GM12878 (cell line): ENCODE measurements around the gene SPNS1. TPM values are rescaled to one million over a fixed set of nuclear protein-coding genes. Genes with fewer than 3 reads are reported as not detected.
A peak's percentile ranks its signal among the peaks of the same experiment; 100 is the strongest.

Source experiments
- ASH2L ChIP-seq: fragments of 300-600, 200-600 bp; sonication (generic); IDR thresholded peaks from 2 replicates; pipeline ENCODE4 v1.6.1; 2017; ENCODE audit warnings: low read depth, mild to moderate bottlenecking, borderline replicate concordance
- ATF7 ChIP-seq: fragments of 450-650 bp; IDR thresholded peaks from 2 replicates; pipeline ENCODE4 v1.6.1; 2016; ENCODE audit warnings: low read depth, mild to moderate bottlenecking
- EED ChIP-seq: sonication (generic); IDR thresholded peaks from 2 replicates; pipeline ENCODE4 v1.6.1; 2016; ENCODE audit warnings: antibody characterized with exemption, low read depth
- EP300 ChIP-seq, 2 experiments: fragments of 150-350 bp in 1 of 2; IDR thresholded peaks; 2 replicates each; pipeline ENCODE4 v1.6.1; 2011 to 2012; ENCODE audit warnings: low read depth in 2 of 2, low read length in 2 of 2, borderline replicate concordance in 1 of 2, improper control_type of control experiment in 1 of 2, inconsistent platforms in 1 of 2; ENCODE audit not compliant: control insufficient read depth in 1 of 2
- ESRRA ChIP-seq: IDR thresholded peaks from 2 replicates; pipeline ENCODE4 v1.6.1; 2012; ENCODE audit warnings: mild to moderate bottlenecking, low read length, improper control_type of control experiment
- IKZF1 ChIP-seq: fragments of 450-650 bp; conservative IDR thresholded peaks from 2 replicates; pipeline ENCODE4 v1.6.1; 2017; ENCODE audit warnings: antibody characterized with exemption, mild to moderate bottlenecking
- IKZF2 ChIP-seq, 2 experiments: fragments of 450-650 bp; IDR thresholded peaks; 2 replicates each; pipeline ENCODE4 v1.6.1; 2017; ENCODE audit warnings: mild to moderate bottlenecking in 2 of 2, moderate library complexity in 2 of 2
- JUNB ChIP-seq: IDR thresholded peaks from 2 replicates; pipeline ENCODE4 v1.6.1; 2016; ENCODE audit warnings: antibody characterized with exemption, mild to moderate bottlenecking
- KAT2A ChIP-seq: conservative IDR thresholded peaks from 2 replicates; pipeline ENCODE4 v1.6.1; 2011; ENCODE audit warnings: low read depth, low read length; ENCODE audit not compliant: control insufficient read depth
- MTA3 ChIP-seq: IDR thresholded peaks from 2 replicates; pipeline ENCODE4 v1.6.1; 2012; ENCODE audit warnings: low read length, inconsistent platforms, borderline replicate concordance
- MYB ChIP-seq: fragments of 150-350 bp; IDR thresholded peaks from 2 replicates; pipeline ENCODE4 v1.6.1; 2014; ENCODE audit warnings: mild to moderate bottlenecking, low read depth, low read length, borderline replicate concordance
- NFYB ChIP-seq: IDR thresholded peaks from 2 replicates; pipeline ENCODE4 v1.6.1; 2011; ENCODE audit warnings: low read depth, mild to moderate bottlenecking, low read length, improper control_type of control experiment, moderate library complexity; ENCODE audit not compliant: insufficient read depth
- NRF1 ChIP-seq: conservative IDR thresholded peaks from 2 replicates; pipeline ENCODE4 v1.6.1; 2011; ENCODE audit warnings: mild to moderate bottlenecking, low read depth, low read length, improper control_type of control experiment
- PML ChIP-seq: IDR thresholded peaks from 2 replicates; pipeline ENCODE4 v1.6.1; 2012; ENCODE audit warnings: low read length, inconsistent platforms
- POLR2AphosphoS5 ChIP-seq: IDR thresholded peaks from 2 replicates; pipeline ENCODE4 v1.6.1; 2011; ENCODE audit warnings: mild to moderate bottlenecking, low read length, inconsistent platforms
- RB1 ChIP-seq: fragments of 450-650 bp; formaldehyde crosslinking; IDR thresholded peaks from 2 replicates; pipeline ENCODE4 v1.6.1; 2017; ENCODE audit warnings: mild to moderate bottlenecking, borderline replicate concordance
- RELA ChIP-seq: fragments of 450-650 bp; IDR thresholded peaks from 2 replicates; pipeline ENCODE4 v1.8.0; 2014; ENCODE audit warnings: borderline replicate concordance; ENCODE audit not compliant: partially characterized antibody
- RELB ChIP-seq: fragments of 450-650 bp; IDR thresholded peaks from 2 replicates; pipeline ENCODE4 v1.6.1; 2017; ENCODE audit warnings: low read depth, mild to moderate bottlenecking, moderate library complexity
- TCF12 ChIP-seq: IDR thresholded peaks from 2 replicates; pipeline ENCODE4 v1.6.1; 2011; ENCODE audit warnings: low read depth, mild to moderate bottlenecking, low read length
- TCF3 ChIP-seq: IDR thresholded peaks from 2 replicates; pipeline ENCODE4 v1.6.1; 2012; ENCODE audit warnings: low read depth, mild to moderate bottlenecking, low read length, borderline replicate concordance; ENCODE audit not compliant: insufficient read depth
- ZNF217 ChIP-seq: fragments of 450-650 bp; IDR thresholded peaks from 2 replicates; pipeline ENCODE4 v1.6.1; 2017; ENCODE audit warnings: antibody characterized with exemption, mild to moderate bottlenecking
- ZNF622 ChIP-seq: fragments of 450-650 bp; IDR thresholded peaks from 2 replicates; pipeline ENCODE4 v1.6.1; 2017; ENCODE audit warnings: mild to moderate bottlenecking, inconsistent platforms
- ZZZ3 ChIP-seq: IDR thresholded peaks from 2 replicates; pipeline ENCODE4 v1.6.1; 2011; ENCODE audit warnings: low read depth; ENCODE audit not compliant: control insufficient read depth, insufficient read length
- polyA plus RNA-seq, 11 experiments: library from polyadenylated mRNA; depleted of rRNA in 4 of 11; unstranded in 6 of 11; stranded (reverse) in 5 of 11; fragments of >200 nt; fragmentation: Nextera tagmentation in 4 of 11; fragmentation: Illumina TruSeq in 1 of 11; extraction: Ambion mirVana in 4 of 11; extraction: Trizol in 1 of 11; gene quantifications; 1 replicate in 1 of 11; 2 replicates in 10 of 11; pipeline versions ENCODE4 v1.2.1 to v1.2.3, GENCODE V29; 2011 to 2016; ENCODE audit warnings: inconsistent platforms in 2 of 11, missing spikeins in 2 of 11, low read depth in 1 of 11
- total RNA-seq, 4 experiments: library from RNA; depleted of rRNA in 3 of 4; stranded (reverse); fragments of >200 nt in 3 of 4; fragmentation: Illumina TruSeq in 1 of 4; extraction: Trizol in 1 of 4; gene quantifications; 2 replicates each; pipeline versions ENCODE4 v1.2.1 to v1.2.3, GENCODE V29; 2013 to 2021
- TF ChIP-seq, protein P1 (sequence below): IDR thresholded peaks from 2 replicates; pipeline ENCODE4 v1.6.1; 2012; ENCODE audit warnings: low read length, inconsistent platforms
- TF ChIP-seq, protein P2 (sequence below): fragments of 450-650 bp; IDR thresholded peaks from 2 replicates; pipeline ENCODE4 v1.6.1; 2017; ENCODE audit warnings: borderline replicate concordance
- TF ChIP-seq, protein P3 (sequence below): IDR thresholded peaks from 2 replicates; pipeline ENCODE4 v1.6.1; 2012; ENCODE audit warnings: low read depth, low read length, improper control_type of control experiment
- TF ChIP-seq, protein P4 (sequence below): IDR thresholded peaks from 2 replicates; pipeline ENCODE4 v1.6.1; 2011; ENCODE audit warnings: low read depth, mild to moderate bottlenecking, low read length, moderate library complexity, borderline replicate concordance; ENCODE audit errors: extremely low read depth

SPNS1 gene
- total and polyA plus RNA-seq, 10 of the 15 experiments (the other 5 are each of a cell fraction or from before 2014, with no cell fraction given), result 0.16 to 37.6 (median 12.0) TPM

- TF ChIP-seq TCF3, result no peak
- TF ChIP-seq ZNF622, result no peak
- no peak for TF ChIP-seq ESRRA
- no peak for TF ChIP-seq IKZF2 (IDR thresholded peaks at IDR 0.05)
- TF ChIP-seq KAT2A, result no peak
- TF ChIP-seq IKZF1, result no peak; the same call in 1 of the 2 replicates
- TF ChIP-seq TCF12, result no peak
- TF ChIP-seq ATF7, result peak; percentile 64
- peak; percentile 68; the same call in 1 of the 2 replicates for TF ChIP-seq POLR2AphosphoS5
- TF ChIP-seq RELB, result no peak
- TF ChIP-seq, protein P1, sequence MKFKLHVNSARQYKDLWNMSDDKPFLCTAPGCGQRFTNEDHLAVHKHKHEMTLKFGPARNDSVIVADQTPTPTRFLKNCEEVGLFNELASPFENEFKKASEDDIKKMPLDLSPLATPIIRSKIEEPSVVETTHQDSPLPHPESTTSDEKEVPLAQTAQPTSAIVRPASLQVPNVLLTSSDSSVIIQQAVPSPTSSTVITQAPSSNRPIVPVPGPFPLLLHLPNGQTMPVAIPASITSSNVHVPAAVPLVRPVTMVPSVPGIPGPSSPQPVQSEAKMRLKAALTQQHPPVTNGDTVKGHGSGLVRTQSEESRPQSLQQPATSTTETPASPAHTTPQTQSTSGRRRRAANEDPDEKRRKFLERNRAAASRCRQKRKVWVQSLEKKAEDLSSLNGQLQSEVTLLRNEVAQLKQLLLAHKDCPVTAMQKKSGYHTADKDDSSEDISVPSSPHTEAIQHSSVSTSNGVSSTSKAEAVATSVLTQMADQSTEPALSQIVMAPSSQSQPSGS, result no peak
- no peak for TF ChIP-seq PML
- TF ChIP-seq, protein P2, sequence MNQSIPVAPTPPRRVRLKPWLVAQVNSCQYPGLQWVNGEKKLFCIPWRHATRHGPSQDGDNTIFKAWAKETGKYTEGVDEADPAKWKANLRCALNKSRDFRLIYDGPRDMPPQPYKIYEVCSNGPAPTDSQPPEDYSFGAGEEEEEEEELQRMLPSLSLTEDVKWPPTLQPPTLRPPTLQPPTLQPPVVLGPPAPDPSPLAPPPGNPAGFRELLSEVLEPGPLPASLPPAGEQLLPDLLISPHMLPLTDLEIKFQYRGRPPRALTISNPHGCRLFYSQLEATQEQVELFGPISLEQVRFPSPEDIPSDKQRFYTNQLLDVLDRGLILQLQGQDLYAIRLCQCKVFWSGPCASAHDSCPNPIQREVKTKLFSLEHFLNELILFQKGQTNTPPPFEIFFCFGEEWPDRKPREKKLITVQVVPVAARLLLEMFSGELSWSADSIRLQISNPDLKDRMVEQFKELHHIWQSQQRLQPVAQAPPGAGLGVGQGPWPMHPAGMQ, result no peak
- TF ChIP-seq, protein P3, sequence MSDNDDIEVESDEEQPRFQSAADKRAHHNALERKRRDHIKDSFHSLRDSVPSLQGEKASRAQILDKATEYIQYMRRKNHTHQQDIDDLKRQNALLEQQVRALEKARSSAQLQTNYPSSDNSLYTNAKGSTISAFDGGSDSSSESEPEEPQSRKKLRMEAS, result no peak; the same call in 1 of the 2 replicates
- peak; percentile 93 for TF ChIP-seq NFYB
- no peak for TF ChIP-seq ZZZ3
- TF ChIP-seq, protein P4, sequence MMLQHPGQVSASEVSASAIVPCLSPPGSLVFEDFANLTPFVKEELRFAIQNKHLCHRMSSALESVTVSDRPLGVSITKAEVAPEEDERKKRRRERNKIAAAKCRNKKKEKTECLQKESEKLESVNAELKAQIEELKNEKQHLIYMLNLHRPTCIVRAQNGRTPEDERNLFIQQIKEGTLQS, result no peak
- no peak for TF ChIP-seq RELA
- no peak for TF ChIP-seq JUNB
- TF ChIP-seq ZNF217, result no peak
- no peak; the same call in 1 of the 2 replicates for TF ChIP-seq EED
- no peak for TF ChIP-seq MTA3
- TF ChIP-seq MYB, result no peak
- no peak for TF ChIP-seq EP300 (IDR thresholded peaks at IDR 0.05; ENCODE audit: borderline replicate concordance in 1 of 2, control insufficient read depth in 1 of 2, low read depth in 2 of 2, low read length in 2 of 2)
- no peak for TF ChIP-seq NRF1
- peak; percentile 75; the same call in 1 of the 2 replicates for TF ChIP-seq RB1
- no peak for TF ChIP-seq ASH2L
Measured at GRCh38 chr16:28950648-28951409, 23.7 kb upstream of the SPNS1 start, which contains the start of gene NFATC2IP (continued).
